HG03066 (cell line): Measurements from ENCODE around the gene PLD6.

Experiments
- ATAC-seq: cut with Tn5 transposase; IDR thresholded peaks from one replicate; pipeline ENCODE4 v1.9.1; 2021; ENCODE audit warnings: low read depth; ENCODE audit not compliant: unreplicated experiment

PLD6 gene

DNA sequence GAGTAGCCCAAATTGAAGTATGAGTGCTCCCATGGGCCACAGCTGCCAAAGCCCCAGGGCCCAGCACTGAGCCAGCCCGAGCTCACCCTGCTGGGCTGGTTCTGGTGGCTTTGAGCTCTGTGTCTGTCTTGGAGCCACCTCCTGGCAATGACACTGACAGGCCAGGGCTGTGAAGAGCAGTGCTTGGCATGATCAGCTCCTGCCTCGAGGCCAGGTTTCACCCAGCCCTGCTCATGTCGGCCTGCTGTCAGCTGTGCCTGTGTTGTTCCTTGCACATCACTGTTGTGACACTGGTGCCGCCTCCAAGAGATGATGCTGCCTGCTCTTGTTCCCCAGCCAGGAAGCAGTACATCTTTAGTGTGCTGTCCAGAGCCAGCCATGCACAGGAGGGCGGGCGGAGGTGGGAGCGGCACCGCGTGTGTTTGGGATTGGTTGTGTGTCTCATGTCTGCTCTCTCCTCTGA lies 26.0 kb downstream of the PLD6 start:
- ATAC-seq = no peak

DNA sequence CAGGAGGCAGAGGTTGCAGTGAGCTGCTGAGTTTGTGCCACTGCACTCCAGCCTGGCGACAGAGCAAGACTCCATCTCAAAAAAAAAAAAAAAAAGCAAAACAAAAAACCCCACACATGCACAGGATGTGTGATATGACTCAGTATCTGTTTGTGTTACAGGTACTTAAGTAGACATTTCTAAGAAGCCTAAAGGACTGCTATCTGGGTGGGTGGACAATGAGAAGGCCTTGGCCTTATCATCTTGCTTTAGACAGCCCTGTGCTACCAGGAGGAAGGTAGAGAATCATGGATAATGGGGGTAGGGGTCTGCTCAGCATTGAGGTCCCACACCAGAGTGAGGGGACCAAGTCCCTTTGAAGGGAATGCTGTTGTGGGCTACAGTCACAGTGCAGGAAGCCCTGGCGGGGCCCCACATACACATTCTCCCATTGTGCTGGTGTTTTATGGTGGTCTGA lies 26.7 kb downstream of the PLD6 start:
- no peak for ATAC-seq

DNA sequence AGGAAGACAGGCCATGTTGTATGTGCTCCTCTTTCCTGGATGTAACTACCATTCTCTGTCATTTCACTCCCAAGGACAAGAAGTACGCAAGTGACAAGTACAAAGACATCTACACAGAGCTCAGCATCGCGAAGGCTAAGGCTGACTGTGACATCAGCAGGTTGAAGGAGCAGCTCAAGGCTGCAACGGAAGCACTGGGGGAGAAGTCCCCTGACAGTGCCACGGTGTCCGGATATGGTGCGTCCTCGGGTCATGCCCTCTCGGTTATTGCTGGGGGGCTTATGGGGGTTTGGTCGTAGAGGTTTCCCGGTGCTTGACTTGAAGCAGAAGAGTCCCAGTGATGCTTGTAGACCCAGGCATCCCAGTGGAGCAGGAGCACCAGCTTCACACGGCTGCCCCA lies 29.0 kb downstream of the PLD6 start:
- ATAC-seq = no peak

DNA sequence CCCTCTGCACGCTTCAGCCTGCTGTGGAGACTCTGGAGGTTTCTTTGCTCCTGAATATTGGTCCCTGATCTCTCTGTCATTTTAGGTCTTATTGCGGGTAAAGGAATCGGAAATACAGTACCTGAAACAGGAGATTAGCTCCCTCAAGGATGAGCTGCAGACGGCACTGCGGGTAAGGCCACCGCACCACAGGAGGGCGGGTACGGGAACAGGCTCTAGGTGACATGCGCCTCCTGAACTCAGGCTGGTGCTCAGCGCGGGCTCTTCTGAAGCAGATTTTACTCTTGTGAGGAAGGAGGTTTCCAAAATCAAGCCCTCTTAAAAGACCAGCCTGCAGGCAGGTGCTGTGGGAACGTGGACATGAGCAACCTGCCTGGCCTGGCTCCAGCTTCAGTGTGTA lies 29.8 kb downstream of the PLD6 start:
- no peak for ATAC-seq

DNA sequence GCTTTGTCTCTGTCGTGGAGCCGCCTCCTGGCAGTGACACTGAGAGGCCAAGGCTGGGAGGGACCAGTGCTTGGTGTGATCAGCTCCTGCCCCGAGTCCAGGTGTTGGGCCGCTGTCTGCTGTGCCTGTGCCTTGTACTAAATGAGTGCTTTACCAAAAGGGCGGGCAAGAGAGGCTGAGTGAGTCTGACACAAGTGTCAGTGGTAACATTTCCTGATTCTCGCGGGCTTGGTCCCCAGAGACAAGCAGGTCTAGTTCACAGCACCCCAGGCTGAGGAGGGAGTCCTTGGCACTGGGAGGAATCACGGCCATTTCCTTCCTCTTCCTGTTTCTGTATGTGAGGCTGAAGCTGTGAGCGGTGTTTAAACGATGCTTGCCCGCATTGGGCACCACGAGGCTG lies 30.2 kb downstream of the PLD6 start:
- peak; percentile 40 for ATAC-seq

DNA sequence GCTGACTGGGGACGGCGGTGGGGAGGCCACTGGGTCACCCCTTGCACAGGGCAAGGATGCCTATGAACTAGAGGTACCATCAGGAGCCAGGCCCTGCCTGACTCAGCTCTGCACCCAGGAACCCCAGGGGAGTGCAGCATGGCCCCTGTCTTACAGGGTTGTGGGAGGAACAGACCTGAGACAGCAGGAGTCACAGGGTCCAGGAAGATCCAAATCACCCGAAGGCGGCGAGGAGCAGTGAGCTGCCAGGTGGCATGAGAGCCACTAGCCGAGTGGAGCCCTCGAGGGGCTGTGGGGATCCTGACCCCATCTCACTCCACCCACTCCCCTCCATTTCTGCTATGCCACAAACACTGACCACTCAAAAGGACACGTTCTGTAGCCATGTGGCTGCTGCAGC lies 30.8 kb downstream of the PLD6 start:
- no peak for ATAC-seq

DNA sequence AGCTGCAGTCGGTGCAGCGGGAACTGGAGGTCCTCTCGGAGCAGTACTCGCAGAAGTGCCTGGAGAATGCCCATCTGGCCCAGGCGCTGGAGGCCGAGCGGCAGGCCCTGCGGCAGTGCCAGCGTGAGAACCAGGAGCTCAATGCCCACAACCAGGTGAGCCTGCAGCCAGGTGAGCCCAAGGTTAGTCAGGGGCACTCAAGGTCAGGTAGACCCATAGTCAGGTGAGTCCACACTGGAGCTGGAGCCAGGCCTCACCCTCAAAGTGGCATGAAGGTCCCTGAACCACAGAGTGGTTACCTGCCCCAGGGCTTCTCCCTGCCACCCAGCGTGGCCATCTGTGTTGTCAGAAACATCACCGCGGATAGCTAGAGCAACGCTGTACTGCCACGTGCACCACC lies 32.2 kb downstream of the PLD6 start:
- no peak for ATAC-seq

DNA sequence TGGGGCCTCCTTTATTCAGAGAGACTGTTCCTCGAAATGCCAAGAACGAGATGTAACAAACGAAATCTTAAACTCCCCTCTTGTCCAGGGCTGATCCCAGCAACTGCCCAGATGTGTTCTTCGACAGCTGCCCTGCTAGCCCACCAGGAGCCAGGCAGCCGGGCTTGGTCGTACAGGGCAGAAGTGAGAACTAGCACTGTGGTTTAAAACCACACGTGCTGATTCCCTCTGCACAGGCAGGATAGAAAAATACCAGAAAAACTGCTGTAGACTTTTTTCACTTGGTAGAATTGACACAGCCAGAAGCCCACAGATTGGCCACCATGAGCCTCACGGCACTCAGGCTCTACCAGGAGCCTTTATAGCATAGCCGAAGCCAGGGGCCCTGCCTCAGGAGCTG lies 33.1 kb downstream of the PLD6 start:
- ATAC-seq = no peak

DNA sequence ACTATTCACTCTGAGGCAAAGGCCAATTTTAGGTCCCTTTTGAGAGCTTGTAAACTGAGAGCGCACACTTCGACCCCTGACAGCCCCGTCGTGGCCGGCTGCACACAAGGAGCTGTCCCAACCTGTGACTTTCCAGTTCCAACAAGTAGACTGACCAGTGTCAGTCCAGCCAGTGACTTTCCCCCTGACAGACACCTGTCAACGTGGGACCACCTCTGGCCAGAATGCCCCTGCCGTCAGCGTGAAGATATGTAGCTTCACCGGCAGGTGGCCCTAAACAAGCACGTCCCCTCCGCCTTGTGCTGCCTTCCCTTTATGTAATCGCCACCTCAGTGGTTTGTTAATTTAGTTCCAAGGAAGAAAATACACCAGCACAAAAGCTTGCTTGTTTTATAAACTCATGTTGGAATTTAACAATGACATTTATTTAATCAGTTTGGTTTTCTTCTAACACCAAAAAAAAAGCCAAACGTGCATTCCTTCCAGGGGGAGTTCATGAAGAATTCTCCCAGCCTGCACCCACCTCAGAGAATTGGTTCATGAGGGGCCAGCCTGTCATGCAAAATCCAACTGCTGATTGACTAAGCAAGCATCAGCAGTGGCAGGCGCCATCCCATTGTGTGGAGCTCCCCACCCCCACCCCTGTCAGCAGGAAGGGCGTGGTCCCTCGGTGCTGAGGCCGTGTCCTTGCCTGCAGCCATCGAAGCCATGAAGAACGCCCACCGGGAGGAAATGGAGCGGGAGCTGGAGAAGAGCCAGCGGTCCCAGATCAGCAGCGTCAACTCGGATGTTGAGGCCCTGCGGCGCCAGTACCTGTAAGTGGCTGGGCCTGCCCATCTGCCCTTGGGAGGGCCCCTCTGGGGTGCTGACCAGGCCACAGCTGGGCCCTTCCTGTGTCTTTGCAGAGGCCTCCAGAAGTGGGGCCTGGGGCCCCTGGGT lies 33.9 kb downstream of the PLD6 start:
- no peak for ATAC-seq

DNA sequence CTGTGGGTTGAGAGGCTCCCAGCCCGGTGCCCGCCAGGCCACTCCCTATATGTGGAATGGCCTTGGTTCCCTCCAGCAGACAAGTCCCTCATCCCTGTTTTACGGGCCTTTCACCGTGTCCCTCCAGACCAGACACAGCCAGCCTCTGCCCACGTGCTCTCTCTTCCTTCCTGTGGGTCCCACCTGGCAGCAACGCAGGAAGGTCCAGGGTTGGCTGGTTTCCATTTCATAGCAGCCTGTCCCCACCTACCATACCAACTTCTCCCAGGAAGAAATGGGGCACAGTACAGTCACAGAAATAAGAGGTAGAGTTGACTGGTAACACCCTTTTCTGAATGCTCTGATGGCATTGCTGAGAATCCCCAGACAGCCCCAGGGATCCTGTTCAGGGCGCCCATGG lies 34.9 kb downstream of the PLD6 start:
- ATAC-seq = no peak

DNA sequence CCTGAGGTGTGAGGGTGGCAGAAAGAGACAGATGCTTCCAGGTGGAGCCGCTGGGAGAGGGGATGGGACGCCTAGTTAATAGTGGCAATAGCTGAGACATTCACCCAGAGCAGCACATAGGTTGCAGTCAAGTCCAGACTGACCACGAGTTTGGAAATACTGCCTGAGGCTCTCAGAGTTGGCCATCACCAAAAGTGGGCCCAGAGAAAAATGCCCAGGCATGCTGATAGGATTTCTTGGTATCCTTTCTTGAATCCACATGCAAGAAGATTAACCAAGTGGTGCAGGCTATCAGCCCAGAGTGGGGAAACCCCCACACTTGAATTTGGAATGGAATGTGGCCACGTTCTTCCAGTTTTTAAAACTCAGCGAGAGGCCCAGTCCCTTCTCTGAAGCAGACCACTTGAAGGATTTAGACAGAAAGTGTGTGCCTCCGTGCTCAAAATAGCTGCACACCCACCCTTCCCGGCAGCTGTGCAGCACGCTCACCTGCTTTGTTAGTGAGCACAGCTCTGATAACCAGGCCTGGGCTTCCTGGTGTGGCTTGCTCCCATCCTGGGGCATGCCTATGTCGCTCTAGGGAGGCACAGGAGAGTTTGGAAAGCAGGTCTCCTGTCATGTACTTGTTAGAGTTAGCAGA lies 35.7 kb downstream of the PLD6 start:
- no peak for ATAC-seq

DNA sequence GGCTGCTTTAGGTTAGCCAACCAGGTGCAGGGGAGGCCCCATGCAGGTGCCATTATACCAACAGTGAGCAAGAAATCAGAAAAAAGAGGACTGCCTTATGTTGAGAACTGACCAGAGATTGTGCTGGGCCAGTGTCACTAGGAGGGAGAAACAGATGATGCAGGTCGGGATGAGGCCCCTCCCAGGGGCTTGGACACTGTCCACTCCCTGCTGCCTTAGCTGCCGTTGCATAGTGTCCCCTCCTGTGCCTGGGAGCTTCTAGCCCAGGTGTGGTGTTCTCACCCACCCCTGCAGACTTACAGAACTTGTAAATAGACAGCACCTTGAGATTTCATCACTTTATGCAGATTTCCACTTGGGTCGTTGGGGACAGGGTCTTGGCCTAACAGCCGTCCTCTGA lies 36.7 kb downstream of the PLD6 start:
- ATAC-seq = no peak

DNA sequence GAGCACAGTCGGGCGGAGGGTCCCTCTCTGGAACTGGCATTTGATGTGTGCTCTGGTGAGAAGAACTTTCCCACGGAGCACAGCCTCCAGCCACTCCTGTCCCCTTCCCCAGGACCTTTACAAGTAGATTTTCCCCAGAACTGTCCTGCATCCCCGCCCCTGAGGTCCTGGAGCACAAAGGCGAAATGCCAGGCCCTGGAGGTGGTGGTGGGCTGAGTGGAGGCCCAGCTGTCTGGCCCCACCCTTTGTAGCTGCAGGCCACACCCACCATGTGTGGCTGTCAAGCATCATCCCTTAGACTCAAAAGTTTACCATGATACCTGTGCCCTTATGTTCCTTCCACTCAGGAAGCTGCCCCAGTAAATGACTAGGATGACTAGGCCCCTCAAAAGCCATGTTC lies 37.7 kb downstream of the PLD6 start:
- ATAC-seq = no peak

DNA sequence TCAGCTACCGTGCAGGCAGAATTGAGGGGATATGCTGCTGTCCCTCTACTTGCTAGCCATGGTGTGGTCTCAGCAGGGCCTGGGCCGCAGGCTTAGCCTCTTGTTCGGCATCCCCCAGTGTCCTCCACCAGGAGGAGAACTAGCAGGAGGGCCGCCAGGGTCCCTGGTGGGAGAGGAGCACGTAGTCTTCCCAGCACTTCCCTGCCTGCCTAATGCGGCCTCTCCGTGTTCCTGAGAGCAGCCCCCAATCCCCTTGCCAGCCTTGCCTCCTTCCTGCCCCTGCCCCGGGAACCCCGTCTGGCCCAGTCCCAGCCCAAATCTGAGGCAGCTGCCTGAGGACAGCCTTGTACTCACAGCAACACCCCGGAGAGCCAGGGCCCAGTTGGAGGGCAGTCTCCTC lies 38.1 kb downstream of the PLD6 start:
- ATAC-seq = no peak

DNA sequence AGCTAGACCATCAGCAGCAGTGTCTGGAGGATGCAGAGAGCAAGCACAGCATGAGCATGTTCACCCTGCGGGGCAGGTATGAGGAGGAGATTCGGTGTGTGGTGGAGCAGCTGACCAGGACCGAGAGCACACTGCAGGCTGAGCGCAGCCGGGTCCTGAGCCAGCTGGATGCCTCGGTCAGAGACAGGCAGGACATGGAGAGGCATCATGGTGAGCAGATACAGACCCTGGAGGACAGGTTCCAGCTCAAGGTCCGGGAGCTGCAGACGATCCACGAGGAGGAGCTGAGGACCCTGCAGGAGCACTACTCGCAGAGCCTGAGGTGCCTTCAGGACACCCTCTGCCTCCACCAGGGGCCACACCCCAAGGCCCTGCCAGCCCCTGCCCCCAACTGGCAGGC lies 38.8 kb downstream of the PLD6 start:
- no peak for ATAC-seq

DNA sequence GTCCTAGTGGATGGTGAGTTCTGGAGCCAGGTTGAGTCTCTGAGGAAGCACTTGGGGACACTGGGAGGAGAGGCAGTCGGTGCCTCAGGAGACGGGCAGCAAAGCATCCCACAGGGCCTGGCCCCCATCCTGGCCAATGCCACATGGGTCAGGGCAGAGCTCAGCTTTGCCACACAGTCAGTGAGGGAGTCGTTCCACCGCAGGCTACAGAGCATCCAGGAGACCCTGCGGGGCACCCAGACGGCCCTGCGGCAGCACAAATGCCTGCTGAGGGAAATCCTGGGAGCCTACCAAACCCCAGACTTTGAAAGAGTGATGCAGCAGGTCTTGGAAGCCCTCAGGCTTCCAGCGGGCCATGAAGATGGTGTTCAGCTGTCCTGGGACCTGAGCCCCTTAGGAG lies 39.7 kb downstream of the PLD6 start:
- no peak for ATAC-seq

DNA sequence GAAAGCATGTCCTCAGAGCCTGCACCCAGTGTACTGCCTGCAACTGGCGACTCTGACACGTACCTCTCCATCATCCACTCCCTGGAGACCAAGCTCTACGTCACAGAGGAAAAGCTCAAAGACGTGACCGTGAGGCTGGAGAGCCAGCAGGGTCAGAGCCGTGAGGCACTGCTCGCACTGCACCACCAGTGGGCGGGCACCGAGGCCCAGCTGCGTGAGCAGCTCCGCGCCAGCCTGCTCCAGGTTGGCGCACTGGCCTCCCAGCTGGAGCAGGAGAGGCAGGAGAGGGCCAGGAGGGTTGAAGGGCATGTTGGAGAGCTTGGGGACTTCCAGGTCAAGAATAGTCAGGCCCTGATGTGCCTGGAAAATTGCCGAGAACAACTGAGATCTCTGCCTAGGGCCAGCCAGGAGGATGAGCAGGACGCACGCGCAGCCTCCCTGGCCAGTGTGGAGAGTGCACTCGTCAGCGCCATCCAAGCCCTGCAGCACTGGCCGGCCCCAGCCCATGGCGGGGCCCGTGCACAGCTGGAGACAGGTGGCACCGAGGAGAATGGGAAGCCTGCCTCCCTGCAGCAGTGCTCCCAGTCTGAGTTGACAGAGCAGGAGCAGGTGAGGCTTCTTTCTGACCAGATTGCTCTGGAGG lies 40.3 kb downstream of the PLD6 start:
- ATAC-seq = no peak

DNA sequence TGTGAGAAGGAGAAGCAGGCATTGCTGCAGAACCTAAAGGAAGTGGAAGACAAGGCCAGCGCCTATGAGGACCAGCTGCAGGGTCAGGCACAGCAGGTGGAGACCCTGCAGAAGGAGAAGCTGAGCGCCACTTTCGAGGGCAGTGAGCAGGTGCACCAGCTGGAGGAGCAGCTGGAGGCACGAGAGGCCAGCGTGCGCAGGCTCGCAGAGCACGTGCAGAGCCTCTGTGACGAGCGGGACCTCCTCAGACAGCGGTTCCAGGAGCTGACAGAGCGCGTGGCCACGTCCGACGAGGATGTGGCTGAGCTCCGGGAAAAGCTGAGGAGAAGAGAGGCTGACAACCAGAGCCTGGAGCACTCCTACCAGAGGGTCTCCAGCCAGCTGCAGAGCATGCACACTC lies 41.5 kb downstream of the PLD6 start:
- ATAC-seq = no peak

DNA sequence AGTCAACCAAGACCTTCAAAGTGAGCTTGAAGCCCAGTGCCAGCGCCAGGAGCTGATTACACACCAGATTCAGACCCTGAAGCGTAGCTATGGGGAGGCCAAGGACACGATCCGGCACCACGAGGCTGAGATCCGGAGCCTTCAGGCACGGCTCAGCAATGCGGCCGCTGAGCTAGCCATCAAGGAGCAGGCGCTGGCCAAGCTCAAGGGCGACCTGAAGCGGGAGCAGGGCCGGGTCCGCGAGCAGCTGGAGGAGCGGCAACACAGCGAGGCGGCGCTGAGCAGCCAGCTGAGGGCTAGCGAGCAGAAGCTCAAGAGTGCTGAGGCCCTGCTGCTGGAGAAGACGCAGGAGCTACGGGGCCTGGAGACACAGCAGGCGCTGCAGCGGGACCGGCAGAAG lies 42.0 kb downstream of the PLD6 start:
- no peak for ATAC-seq

DNA sequence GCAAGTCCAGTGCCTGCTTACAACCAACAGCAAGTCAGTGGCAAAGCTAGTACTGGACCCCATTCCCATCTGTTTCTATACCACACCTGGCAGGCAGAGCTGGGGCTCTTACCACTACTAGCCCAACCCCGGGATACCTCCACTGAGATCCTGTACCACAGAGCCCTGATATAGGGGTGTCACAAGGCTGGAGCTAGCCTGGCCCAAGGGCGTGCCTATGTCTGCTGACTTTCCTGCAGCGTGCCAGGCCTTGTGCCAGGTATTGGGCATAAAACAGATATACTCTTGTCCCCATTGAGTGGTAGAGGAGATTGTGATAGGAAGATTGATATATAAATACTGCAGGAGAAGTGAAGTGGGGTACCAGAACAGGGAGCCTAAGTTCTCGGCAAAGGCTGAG lies 44.4 kb downstream of the PLD6 start:
- no peak for ATAC-seq

DNA sequence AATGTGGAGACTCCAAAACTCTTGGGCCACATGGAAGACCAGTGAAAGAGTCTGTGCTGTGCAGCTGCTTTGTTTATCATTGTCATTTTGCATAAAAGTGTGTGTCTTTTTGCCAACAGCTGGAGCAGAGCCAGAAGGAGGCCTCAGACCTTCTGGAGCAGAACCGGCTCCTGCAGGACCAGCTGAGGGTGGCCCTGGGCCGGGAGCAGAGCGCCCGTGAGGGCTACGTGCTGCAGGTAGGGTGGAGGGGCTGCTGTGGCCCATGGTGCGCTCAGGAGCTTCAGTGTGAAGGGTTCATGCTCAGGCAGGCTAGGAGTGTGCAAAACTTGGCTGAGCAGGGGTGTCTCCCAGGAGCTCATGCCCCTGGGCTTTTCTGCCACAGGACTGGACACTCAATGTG lies 45.0 kb downstream of the PLD6 start:
- ATAC-seq = no peak

DNA sequence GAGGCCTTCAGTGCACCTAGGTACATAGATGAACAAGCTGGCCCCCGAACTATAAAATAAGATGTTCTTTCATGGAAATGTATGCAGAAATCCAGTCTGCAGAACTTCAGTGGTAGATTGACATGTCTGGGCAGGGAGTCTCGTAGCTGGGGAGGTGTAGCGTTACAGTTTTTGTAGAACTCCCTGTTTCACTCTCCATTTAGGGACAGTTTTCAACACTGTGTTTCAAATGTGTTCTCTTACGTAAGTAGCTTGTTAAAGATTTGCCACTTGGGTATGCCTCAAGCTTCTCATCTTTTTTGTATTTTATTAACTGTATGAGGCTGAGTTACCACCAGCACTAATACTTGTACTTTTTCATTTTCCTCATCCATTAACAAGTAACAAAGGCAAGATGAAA lies 46.6 kb downstream of the PLD6 start:
- ATAC-seq = no peak
